ENCODE results near the gene DPM1. TPM values are rescaled to one million over a fixed set of nuclear protein-coding genes. Genes with fewer than 3 reads are reported as not detected.

The DPM1 gene
- total RNA-seq, 1 donor from 2014 or later: 30.2 TPM

- no peak for ATAC-seq
- H3K4me1 ChIP-seq: peaks cover 3% of the 10 kb centered on the region
- H3K36me3 ChIP-seq: no peaks in the 10 kb centered on the region
- peaks cover 4% of the 10 kb centered on the region for H3K27me3 ChIP-seq
- TF ChIP-seq, protein P1, sequence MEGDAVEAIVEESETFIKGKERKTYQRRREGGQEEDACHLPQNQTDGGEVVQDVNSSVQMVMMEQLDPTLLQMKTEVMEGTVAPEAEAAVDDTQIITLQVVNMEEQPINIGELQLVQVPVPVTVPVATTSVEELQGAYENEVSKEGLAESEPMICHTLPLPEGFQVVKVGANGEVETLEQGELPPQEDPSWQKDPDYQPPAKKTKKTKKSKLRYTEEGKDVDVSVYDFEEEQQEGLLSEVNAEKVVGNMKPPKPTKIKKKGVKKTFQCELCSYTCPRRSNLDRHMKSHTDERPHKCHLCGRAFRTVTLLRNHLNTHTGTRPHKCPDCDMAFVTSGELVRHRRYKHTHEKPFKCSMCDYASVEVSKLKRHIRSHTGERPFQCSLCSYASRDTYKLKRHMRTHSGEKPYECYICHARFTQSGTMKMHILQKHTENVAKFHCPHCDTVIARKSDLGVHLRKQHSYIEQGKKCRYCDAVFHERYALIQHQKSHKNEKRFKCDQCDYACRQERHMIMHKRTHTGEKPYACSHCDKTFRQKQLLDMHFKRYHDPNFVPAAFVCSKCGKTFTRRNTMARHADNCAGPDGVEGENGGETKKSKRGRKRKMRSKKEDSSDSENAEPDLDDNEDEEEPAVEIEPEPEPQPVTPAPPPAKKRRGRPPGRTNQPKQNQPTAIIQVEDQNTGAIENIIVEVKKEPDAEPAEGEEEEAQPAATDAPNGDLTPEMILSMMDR (IDR thresholded peaks at IDR 0.05): no peak
- H3K9me3 ChIP-seq: no peaks in the 10 kb centered on the region
- DNase-seq: no peak
- no peak overlapping the region for H3K27ac ChIP-seq
- no peak overlapping the region for H3K4me3 ChIP-seq
- intact Hi-C loops (cut with DNase I): no loop called here
Observed at GRCh38 chr20:50977066-50978021, 19.0 kb upstream of the DPM1 start.

DNA sequence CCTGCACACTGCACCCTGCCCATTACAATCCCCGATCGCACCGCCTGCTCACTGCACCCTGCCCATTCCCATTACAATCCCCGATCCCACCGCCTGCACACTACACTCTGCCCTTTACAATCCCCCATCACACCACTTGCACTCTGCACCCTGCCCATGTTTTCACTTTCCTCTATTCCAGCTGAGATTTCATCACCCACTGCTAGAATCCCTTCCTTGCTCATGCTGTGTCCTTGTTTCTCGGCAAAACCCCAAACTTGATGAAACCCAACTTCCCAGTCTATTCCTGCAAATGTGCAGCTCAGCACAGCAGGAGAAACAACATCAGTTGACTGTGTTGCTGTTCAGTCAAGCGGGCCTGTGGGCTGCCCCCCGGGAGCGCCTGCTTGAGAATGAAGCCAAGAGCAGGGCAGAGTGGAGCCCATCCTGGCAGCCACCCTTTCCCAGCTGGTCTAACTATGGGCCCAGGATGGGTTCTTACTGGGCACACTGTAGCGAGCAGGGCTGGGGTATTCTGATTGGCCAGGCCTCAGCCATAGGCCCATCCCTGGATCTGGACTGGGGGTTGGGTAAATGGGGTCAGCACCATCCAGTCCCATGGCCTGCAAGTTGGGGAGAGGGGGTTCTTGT is 17.5 kb upstream of the DPM1 start:
- Histone ChIP-seq H3K27me3 (peaks cover 4% of the 10 kb centered on the region), H3K4me1 (no peaks in the 10 kb centered on the region), H3K27ac (no peak overlapping the region), H3K36me3 (no peaks in the 10 kb centered on the region), H3K9me3 (no peaks in the 10 kb centered on the region), H3K4me3 (no peak overlapping the region)
- DNase-seq (no peak), ATAC-seq (no peak)
- intact Hi-C loops (cut with DNase I): no loop called here
- TF ChIP-seq, protein P1 (IDR thresholded peaks at IDR 0.05): no peak

DNA sequence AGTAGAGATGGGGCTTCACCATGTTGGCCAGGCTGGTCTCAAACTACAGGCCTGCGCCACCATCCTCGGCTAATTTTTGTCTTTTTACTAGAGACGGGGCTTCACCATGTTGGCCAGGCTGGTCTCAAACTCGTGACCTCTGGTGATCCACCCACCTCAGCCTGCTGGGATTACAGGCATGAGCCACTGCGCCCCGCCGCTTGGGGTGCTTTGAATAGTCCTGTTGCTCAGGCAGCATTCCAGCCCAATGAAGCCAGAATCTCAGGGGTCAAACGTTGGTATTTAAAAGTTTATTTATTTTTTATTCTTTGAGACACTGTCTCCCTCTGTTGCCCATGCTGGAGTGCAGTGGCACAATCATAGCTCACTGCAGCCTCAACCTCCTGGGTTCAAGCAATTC is 11.6 kb upstream of the DPM1 start:
- no peaks in the 10 kb centered on the region for H3K27me3 ChIP-seq
- no peaks in the 10 kb centered on the region for H3K4me1 ChIP-seq
- ATAC-seq: no peak
- TF ChIP-seq, protein P1 (IDR thresholded peaks at IDR 0.05): no peak
- H3K9me3 ChIP-seq: no peaks in the 10 kb centered on the region
- no peaks in the 10 kb centered on the region for H3K36me3 ChIP-seq
- H3K27ac ChIP-seq: no peak overlapping the region
- intact Hi-C loops (cut with DNase I): no loop called here
- no peak for DNase-seq
- no peak overlapping the region for H3K4me3 ChIP-seq

DNA sequence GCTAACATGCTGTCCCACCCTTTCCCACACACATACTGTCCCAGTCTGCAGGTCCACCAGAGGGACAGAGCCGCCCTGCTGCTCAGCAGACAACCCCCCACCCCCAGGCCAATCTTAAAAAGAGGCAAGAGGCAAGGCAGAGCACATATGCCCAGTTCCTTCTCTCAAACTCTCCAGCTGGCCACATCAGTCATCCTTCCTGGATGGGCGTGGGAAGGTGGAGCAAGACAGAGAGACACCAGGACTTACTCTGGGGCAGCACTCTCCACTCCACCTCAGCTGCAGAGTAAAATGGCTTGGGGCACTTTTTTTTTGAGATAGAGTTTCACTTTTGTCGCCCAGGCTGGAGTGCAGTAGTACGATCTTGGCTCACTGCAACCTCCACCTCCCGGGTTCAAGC is 11.1 kb upstream of the DPM1 start:
- no peak for ATAC-seq
- Histone ChIP-seq H3K4me1 (no peaks in the 10 kb centered on the region), H3K27ac (no peak overlapping the region), H3K4me3 (no peak overlapping the region), H3K9me3 (no peaks in the 10 kb centered on the region), H3K27me3 (no peaks in the 10 kb centered on the region), H3K36me3 (no peaks in the 10 kb centered on the region)
- intact Hi-C loops (cut with DNase I): no loop called here
- DNase-seq: no peak
- TF ChIP-seq, protein P1 (IDR thresholded peaks at IDR 0.05): no peak

DNA sequence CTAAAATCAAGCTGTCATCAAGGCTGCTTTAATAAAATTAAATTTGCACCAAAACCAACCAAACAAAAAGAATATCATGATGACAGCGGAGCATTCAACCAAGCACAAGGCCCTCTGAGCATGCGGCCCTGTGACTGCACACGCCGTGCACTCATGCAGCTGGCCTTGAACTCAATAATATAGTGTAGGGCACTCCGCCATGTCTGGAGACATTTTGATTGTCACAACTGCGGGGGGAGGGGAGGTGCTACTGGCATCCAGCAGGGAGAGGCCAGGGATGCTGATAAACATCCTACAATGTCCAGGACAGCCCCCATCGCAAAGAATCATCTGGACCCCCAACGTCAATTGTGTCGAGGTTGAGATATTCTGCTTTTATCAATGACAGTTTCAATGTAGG is 10.0 kb upstream of the DPM1 start:
- Histone ChIP-seq H3K4me1 (no peaks in the 10 kb centered on the region), H3K27ac (no peak overlapping the region), H3K9me3 (no peaks in the 10 kb centered on the region), H3K27me3 (no peaks in the 10 kb centered on the region), H3K4me3 (no peak overlapping the region), H3K36me3 (no peaks in the 10 kb centered on the region)
- TF ChIP-seq, protein P1 (IDR thresholded peaks at IDR 0.05): no peak
- DNase-seq: no peak
- intact Hi-C loops (cut with DNase I): no loop called here
- ATAC-seq: no peak

All from upper lobe of right lung (tissue), 1 donor.